ENCODE data around the gene RTEL1.
"Not testable (repeated sequence)": the region's sequence is repeated elsewhere in the genome, so short reads cannot be mapped to it uniquely, and the experiment has no call there.

RTEL1 gene

DNA sequence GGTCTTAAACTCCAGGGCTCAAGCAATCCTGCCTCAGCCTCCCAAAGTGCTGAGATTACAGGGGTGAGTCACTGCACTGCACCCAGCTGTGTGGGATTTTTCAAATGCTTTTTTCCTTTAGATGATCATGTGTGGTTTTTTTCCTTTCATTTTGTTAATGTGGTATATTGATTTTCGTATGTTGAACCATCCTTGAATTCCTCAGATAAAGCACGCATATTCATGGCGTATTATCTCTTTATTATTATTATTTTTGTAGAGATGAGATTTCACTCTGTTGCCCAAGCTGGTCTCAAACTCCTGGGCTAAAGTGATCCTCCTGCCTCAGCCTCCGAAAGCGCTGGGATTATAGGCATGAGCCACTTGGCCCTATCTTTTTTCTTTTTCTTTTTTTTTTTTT is 56.7 kb downstream of the RTEL1 start:
- Histone ChIP-seq H3K36me3 (ENCODE audit: control insufficient read depth, insufficient read depth, low read length) (no peaks in the 10 kb centered on the region), H3K9ac (ENCODE audit: low read length) (no peak overlapping the region), H3K9me3 (ENCODE audit: control insufficient read depth, low read length) (no peaks in the 10 kb centered on the region), H3K27me3 (ENCODE audit: control insufficient read depth, insufficient read depth, low read length) (no peaks in the 10 kb centered on the region), H3K4me3 (ENCODE audit: low read length) (no peak overlapping the region), H3K4me1 (ENCODE audit: control insufficient read depth, insufficient read depth, low read length) (no peaks in the 10 kb centered on the region)

DNA sequence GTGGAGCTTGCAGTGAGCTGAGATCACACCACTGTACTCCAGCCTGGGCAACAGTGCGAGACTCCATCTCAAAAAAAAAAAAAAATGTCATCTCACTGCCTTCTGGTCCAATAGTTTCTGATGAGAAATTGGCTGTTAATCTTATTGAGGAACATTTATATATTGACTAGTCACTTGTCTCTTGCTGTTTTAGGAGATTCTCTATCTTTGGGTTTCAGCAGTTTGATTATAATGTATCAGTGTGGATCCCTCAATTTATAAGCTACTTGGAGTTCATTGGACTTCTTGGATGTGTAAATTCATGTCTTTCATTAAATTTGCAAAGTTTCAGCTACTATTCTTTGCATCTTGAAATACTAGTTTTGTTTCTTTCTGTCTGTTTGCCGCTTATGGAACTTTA is 60.9 kb downstream of the RTEL1 start:
- Histone ChIP-seq H3K4me1 (ENCODE audit: control insufficient read depth, insufficient read depth, low read length) (no peaks in the 10 kb centered on the region), H3K4me3 (ENCODE audit: low read length) (no peak overlapping the region), H3K36me3 (ENCODE audit: control insufficient read depth, insufficient read depth, low read length) (no peaks in the 10 kb centered on the region), H3K9me3 (ENCODE audit: control insufficient read depth, low read length) (no peaks in the 10 kb centered on the region), H3K27me3 (ENCODE audit: control insufficient read depth, insufficient read depth, low read length) (no peaks in the 10 kb centered on the region), H3K9ac (ENCODE audit: low read length) (no peak overlapping the region)

DNA sequence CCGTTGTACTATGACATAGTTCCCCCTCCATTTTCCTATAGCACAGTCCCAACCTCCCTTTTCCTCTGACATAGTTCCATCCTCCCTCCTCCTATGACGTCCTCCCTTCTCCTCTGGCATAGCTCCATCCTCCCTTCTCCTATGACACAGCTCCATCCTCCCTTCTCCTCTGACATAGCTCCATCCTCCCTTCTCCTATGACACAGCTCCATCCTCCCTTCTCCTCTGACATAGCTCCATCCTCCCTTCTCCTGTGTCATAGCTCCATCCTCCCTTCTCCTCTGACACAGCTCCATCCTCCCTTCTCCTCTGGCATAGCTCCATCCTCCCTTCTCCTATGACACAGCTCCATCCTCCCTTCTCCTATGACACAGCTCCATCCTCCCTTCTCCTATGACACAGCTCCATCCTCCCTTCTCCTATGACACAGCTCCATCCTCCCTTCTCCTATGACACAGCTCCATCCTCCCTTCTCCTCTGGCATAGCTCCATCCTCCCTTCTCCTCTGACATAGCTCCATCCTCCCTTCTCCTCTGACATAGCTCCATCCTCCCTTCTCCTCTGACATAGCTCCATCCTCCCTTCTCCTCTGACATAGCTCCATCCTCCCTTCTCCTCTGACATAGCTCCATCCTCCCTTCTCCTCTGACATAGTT is 65.0 kb downstream of the RTEL1 start:
- H3K4me3 ChIP-seq (ENCODE audit: low read length); H3K4me1 ChIP-seq (ENCODE audit: control insufficient read depth, insufficient read depth, low read length); H3K9ac ChIP-seq (ENCODE audit: low read length); H3K36me3 ChIP-seq (ENCODE audit: control insufficient read depth, insufficient read depth, low read length); H3K9me3 ChIP-seq (ENCODE audit: control insufficient read depth, low read length); H3K27me3 ChIP-seq (ENCODE audit: control insufficient read depth, insufficient read depth, low read length): not testable (repeated sequence)

DNA sequence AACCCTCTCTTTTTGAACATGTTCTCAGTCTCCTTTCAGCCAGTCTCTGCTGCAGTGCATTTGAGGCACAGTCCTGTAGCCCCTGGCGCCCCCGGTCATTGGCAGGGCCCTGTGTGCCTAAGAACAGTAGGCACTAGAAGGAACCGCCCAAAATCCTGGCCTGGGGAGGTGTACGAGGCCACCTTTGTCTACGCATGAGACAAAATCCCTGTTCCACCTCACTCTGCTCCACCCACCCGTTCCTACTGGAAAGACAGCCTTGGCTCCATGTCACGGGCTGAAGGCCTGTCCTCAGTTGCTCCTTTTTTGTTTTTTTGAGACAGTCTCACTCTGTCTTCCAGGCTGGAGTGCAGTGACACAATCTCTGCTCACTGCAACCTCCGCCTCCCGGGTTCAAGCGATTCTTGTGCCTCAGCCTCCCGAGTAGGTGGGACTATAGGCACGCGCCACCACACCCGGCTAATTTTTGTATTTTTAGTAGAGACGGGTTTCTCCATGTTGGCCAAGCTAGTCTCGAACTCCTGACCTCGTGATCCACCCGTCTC is 72.1 kb downstream of the RTEL1 start:
- H3K4me3 ChIP-seq (ENCODE audit: low read length); H3K36me3 ChIP-seq (ENCODE audit: control insufficient read depth, insufficient read depth, low read length); H3K9me3 ChIP-seq (ENCODE audit: control insufficient read depth, low read length); H3K4me1 ChIP-seq (ENCODE audit: control insufficient read depth, insufficient read depth, low read length); H3K27me3 ChIP-seq (ENCODE audit: control insufficient read depth, insufficient read depth, low read length); H3K9ac ChIP-seq (ENCODE audit: low read length): not testable (repeated sequence)

DNA sequence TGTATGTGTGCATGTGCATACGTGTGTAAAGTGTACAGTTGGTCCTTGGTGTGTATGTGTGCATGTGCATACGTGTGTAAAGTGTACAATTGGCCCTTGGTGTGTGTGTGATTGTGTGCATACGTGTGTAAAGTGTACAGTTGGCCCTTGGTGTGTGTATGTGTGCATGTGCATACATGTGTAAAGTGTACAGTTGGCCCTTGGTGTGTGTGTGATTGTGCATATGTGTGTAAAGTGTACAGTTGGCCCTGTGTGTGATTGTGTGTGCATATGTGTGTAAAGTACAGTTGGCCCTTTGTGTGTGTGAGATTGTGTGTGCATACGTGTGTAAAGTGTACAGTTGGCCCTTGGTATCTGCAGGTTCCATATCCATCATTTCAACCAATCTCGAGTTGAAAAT is 73.3 kb downstream of the RTEL1 start:
- H3K9ac ChIP-seq (ENCODE audit: low read length): no peak overlapping the region
- no peaks in the 10 kb centered on the region for H3K9me3 ChIP-seq (ENCODE audit: control insufficient read depth, low read length)
- no peaks in the 10 kb centered on the region for H3K27me3 ChIP-seq (ENCODE audit: control insufficient read depth, insufficient read depth, low read length)
- H3K36me3 ChIP-seq (ENCODE audit: control insufficient read depth, insufficient read depth, low read length): peaks cover 6% of the 10 kb centered on the region
- H3K4me1 ChIP-seq (ENCODE audit: control insufficient read depth, insufficient read depth, low read length): peaks cover 9% of the 10 kb centered on the region
- H3K4me3 ChIP-seq (ENCODE audit: low read length): no peak overlapping the region

DNA sequence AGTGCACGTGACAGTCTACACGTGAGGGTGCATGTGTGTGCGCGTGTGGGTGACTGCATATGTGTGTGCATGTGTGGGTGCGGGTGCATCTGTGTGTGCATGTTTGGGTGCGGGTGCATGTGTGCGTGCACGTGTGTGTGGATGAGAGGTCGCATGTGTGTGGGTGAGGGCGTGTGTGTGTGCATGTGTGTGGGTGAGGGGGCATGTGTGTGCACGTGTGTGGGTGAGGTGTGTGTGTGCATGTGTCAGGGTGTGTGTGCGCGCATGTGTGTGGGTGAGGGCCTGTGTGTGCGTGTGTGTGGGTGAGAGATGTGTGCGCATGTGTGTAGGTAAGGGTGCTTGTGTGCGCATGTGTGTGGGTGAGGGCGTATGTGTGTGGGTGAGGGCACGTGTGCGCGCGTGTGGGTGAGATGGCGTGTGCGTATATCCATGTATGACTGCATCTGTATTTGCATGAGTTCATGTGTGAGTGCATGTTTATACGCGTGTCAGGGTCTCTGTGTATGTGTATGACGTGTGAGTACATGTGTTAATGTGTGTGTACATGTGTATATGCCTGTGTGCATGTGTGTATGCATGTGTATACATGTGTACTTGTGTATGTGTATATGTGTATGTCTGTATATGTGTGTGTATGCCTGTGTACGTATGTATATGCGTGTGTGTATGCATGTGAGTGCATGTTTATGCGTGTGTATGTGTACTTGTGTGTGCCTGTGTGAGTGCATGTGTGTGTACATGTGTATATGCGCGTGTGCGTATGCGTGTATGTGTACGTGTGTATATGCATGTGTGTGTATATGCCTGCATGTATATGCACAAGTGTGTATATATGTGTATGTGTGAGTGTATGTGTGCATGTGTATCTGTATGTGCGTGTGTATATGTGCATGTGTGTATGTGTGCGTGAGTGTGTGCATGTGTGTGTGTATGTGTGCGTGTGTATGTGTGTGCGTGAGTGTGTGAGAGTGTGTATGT is 74.3 kb downstream of the RTEL1 start:
- peaks cover 19% of the 10 kb centered on the region for H3K4me1 ChIP-seq (ENCODE audit: control insufficient read depth, insufficient read depth, low read length)
- peaks cover 6% of the 10 kb centered on the region for H3K36me3 ChIP-seq (ENCODE audit: control insufficient read depth, insufficient read depth, low read length)
- H3K9ac ChIP-seq (ENCODE audit: low read length): no peak overlapping the region
- H3K27me3 ChIP-seq (ENCODE audit: control insufficient read depth, insufficient read depth, low read length): no peaks in the 10 kb centered on the region
- H3K9me3 ChIP-seq (ENCODE audit: control insufficient read depth, low read length): no peaks in the 10 kb centered on the region
- H3K4me3 ChIP-seq (ENCODE audit: low read length): no peak overlapping the region

DNA sequence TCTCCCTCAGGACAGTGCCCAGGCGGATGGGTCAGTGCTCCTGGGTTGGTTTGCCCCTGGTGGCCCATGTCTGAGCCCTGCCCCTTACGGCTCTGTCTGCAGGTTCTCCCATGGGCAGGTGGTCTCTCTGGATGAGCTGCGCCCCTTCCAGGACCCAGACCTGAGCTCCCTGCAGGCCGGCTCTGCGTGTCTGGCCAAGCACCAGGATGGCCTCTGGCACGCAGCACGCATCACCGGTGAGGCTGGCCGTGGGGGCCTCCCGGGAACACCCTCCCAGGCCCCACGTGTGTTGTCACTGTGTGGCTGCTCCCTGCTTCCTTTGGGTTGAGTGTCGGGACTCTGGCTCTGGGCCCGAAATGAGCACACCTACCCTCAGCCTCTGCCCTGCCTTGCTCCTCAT is 75.0 kb downstream of the RTEL1 start:
- Histone ChIP-seq H3K4me3 (ENCODE audit: low read length) (no peak overlapping the region), H3K9ac (ENCODE audit: low read length) (no peak overlapping the region), H3K27me3 (ENCODE audit: control insufficient read depth, insufficient read depth, low read length) (no peaks in the 10 kb centered on the region), H3K36me3 (ENCODE audit: control insufficient read depth, insufficient read depth, low read length) (peaks cover 6% of the 10 kb centered on the region), H3K9me3 (ENCODE audit: control insufficient read depth, low read length) (no peaks in the 10 kb centered on the region), H3K4me1 (ENCODE audit: control insufficient read depth, insufficient read depth, low read length) (peaks cover 21% of the 10 kb centered on the region)

DNA sequence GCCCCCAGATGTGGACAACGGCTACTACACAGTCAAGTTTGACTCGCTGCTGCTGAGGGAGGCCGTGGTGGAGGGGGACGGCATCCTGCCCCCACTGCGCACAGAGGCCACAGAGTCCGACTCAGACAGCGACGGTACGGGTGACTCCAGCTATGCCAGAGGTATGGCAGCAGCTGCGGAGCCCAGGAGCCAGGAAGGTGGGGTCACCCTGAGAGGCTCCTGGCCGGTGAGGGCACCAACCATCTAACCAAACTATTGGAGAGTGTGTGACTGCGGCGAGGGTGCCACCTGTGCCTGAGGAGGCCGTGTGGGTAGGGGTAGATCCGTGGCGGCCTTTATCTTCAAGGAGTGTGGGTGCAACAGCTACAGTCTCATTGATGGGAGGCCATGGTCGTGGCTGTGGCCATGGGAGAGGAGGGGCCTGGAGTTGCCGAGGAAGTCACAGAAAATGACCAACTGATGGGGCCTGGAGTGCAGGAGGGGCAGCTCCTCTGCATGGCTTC is 75.5 kb downstream of the RTEL1 start:
- no peak overlapping the region for H3K4me3 ChIP-seq (ENCODE audit: low read length)
- peaks cover 26% of the 10 kb centered on the region for H3K4me1 ChIP-seq (ENCODE audit: control insufficient read depth, insufficient read depth, low read length)
- H3K9ac ChIP-seq (ENCODE audit: low read length): no peak overlapping the region
- H3K9me3 ChIP-seq (ENCODE audit: control insufficient read depth, low read length): no peaks in the 10 kb centered on the region
- H3K36me3 ChIP-seq (ENCODE audit: control insufficient read depth, insufficient read depth, low read length): peaks cover 6% of the 10 kb centered on the region
- no peaks in the 10 kb centered on the region for H3K27me3 ChIP-seq (ENCODE audit: control insufficient read depth, insufficient read depth, low read length)

DNA sequence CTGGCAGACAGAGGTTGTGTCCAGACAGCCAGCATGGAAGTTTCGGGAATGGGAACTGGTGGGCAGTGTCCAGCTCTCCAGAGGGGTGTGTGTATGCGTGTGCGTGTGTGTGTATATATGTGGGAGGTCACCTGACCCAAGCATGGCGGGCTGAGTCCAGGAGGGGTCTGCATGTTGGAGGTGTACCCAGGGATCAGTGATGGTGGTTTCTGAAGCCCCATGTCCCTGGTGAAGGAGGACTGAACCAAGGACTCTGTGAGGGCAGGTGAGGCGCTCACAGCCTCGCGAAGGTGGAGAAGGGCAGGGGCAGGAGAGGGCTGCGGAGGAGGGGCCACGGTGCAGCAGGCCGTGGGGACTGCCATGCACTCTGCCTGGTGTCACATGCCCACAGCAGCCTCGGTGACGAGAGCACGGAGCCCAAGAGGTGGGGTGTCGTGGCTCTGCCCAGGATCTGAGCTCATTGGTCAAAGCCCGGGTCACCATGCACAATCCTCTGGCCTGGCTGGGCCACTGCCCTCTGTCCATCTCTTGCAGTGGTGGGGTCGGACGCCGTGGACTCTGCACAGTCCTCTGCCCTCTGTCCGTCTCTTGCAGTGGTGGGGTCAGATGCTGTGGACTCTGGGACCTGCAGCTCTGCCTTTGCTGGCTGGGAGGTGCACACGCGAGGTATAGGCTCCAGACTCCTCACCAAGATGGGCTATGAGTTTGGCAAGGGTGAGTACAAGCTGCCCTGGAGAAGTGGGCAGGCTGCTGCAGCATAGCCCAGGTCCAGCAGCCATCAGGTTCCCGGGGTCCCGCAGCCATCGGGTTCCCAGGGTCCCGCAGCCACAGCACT is 76.2 kb downstream of the RTEL1 start:
- H3K36me3 ChIP-seq (ENCODE audit: control insufficient read depth, insufficient read depth, low read length): peaks cover 6% of the 10 kb centered on the region
- no peak overlapping the region for H3K9ac ChIP-seq (ENCODE audit: low read length)
- H3K4me3 ChIP-seq (ENCODE audit: low read length): no peak overlapping the region
- no peaks in the 10 kb centered on the region for H3K27me3 ChIP-seq (ENCODE audit: control insufficient read depth, insufficient read depth, low read length)
- peaks cover 31% of the 10 kb centered on the region for H3K4me1 ChIP-seq (ENCODE audit: control insufficient read depth, insufficient read depth, low read length)
- H3K9me3 ChIP-seq (ENCODE audit: control insufficient read depth, low read length): no peaks in the 10 kb centered on the region

DNA sequence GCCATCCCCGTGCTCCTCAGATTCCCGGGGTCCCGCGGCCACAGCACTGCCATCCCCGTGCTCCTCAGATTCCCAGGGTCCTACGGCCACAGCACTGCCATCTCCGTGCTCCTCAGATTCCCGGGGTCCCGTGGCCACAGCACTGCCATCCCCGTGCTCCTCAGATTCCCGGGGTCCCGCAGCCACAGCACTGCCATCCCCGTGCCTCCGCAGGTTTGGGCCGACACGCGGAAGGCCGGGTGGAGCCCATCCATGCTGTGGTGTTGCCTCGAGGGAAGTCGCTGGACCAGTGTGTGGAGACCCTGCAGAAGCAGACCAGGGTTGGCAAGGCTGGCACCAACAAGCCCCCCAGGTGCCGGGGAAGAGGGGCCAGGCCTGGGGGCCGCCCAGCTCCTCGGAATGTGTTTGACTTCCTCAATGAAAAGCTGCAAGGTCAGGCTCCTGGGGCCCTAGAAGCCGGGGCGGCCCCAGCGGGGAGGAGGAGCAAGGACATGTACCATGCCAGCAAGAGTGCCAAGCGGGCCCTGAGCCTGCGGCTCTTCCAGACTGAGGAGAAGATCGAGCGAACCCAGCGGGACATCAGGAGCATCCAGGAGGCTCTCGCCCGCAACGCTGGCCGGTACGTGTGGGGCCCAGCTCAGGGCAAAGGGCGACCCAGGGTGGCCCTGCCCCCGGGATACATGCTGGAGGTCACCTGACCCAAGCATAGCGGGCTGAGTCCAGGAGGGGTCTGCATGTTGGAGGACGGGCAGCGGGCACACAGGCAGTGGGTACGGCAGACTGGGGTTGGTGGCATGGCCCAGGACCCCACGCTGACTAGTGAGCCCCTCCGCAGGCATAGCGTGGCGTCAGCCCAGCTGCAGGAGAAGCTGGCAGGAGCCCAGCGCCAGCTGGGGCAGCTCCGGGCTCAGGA is 77.1 kb downstream of the RTEL1 start:
- H3K36me3 ChIP-seq (ENCODE audit: control insufficient read depth, insufficient read depth, low read length): peaks cover 6% of the 10 kb centered on the region
- H3K9me3 ChIP-seq (ENCODE audit: control insufficient read depth, low read length): no peaks in the 10 kb centered on the region
- peaks cover 31% of the 10 kb centered on the region for H3K4me1 ChIP-seq (ENCODE audit: control insufficient read depth, insufficient read depth, low read length)
- no peak overlapping the region for H3K4me3 ChIP-seq (ENCODE audit: low read length)
- no peak overlapping the region for H3K9ac ChIP-seq (ENCODE audit: low read length)
- no peaks in the 10 kb centered on the region for H3K27me3 ChIP-seq (ENCODE audit: control insufficient read depth, insufficient read depth, low read length)
